ENCODE results near the gene ATRNL1. TPM values are rescaled to one million over a fixed set of nuclear protein-coding genes. Genes with fewer than 3 reads are reported as not detected.

ATRNL1 gene
- total RNA-seq, 1 donor from 2014 or later: 15.5 TPM

GRCh38 chr10:115628616-115629015 lies 535.5 kb downstream of the ATRNL1 start:
- no peak overlapping the region for H3K27ac ChIP-seq
- no peaks in the 10 kb centered on the region for H3K27me3 ChIP-seq
- H3K4me3 ChIP-seq: no peak overlapping the region
- no peaks in the 10 kb centered on the region for H3K4me1 ChIP-seq
- no peak for DNase-seq (ENCODE audit: extremely low spot score in 2 of 2)
- no peaks in the 10 kb centered on the region for H3K9me3 ChIP-seq
- intact Hi-C loops (cut with DNase I): no loop called here
- no peak for TF ChIP-seq POLR2AphosphoS5 (IDR thresholded peaks at IDR 0.05; ENCODE audit: insufficient read depth in 1 of 2, low read depth in 1 of 2)
- TF ChIP-seq POLR2A (IDR thresholded peaks at IDR 0.05): no peak
- no peak for TF ChIP-seq CTCF (IDR thresholded peaks at IDR 0.05)
- H3K36me3 ChIP-seq: no peaks in the 10 kb centered on the region

GRCh38 chr10:115638246-115638645 lies 545.1 kb downstream of the ATRNL1 start:
- DNase-seq (ENCODE audit: extremely low spot score in 2 of 2): no peak
- intact Hi-C loops (cut with DNase I): no loop called here
- no peaks in the 10 kb centered on the region for H3K4me1 ChIP-seq
- no peaks in the 10 kb centered on the region for H3K27me3 ChIP-seq
- H3K36me3 ChIP-seq: no peaks in the 10 kb centered on the region
- no peak overlapping the region for H3K4me3 ChIP-seq
- no peak overlapping the region for H3K27ac ChIP-seq
- TF ChIP-seq POLR2A (IDR thresholded peaks at IDR 0.05) (no peak), POLR2AphosphoS5 (IDR thresholded peaks at IDR 0.05; ENCODE audit: insufficient read depth in 1 of 2, low read depth in 1 of 2) (no peak), CTCF (IDR thresholded peaks at IDR 0.05) (no peak)
- no peaks in the 10 kb centered on the region for H3K9me3 ChIP-seq

GRCh38 chr10:115649217-115649616 lies 556.1 kb downstream of the ATRNL1 start:
- no peaks in the 10 kb centered on the region for H3K36me3 ChIP-seq
- DNase-seq (ENCODE audit: extremely low spot score in 2 of 2): no peak
- H3K4me1 ChIP-seq: no peaks in the 10 kb centered on the region
- H3K9me3 ChIP-seq: no peaks in the 10 kb centered on the region
- H3K27me3 ChIP-seq: no peaks in the 10 kb centered on the region
- no peak overlapping the region for H3K4me3 ChIP-seq
- intact Hi-C loops (cut with DNase I): no loop called here
- TF ChIP-seq POLR2AphosphoS5 (IDR thresholded peaks at IDR 0.05; ENCODE audit: insufficient read depth in 1 of 2, low read depth in 1 of 2): no peak
- no peak for TF ChIP-seq CTCF (IDR thresholded peaks at IDR 0.05)
- no peak for TF ChIP-seq POLR2A (IDR thresholded peaks at IDR 0.05)
- no peak overlapping the region for H3K27ac ChIP-seq

GRCh38 chr10:115653473-115653872 lies 560.3 kb downstream of the ATRNL1 start:
- intact Hi-C loops (cut with DNase I): no loop called here
- no peaks in the 10 kb centered on the region for H3K4me1 ChIP-seq
- H3K27me3 ChIP-seq: no peaks in the 10 kb centered on the region
- no peaks in the 10 kb centered on the region for H3K9me3 ChIP-seq
- H3K4me3 ChIP-seq: no peak overlapping the region
- no peak for DNase-seq (ENCODE audit: extremely low spot score in 2 of 2)
- no peak overlapping the region for H3K27ac ChIP-seq
- no peak for TF ChIP-seq POLR2AphosphoS5 (IDR thresholded peaks at IDR 0.05; ENCODE audit: insufficient read depth in 1 of 2, low read depth in 1 of 2)
- TF ChIP-seq CTCF (IDR thresholded peaks at IDR 0.05): no peak
- H3K36me3 ChIP-seq: no peaks in the 10 kb centered on the region

GRCh38 chr10:115654961-115655360 lies 561.8 kb downstream of the ATRNL1 start:
- intact Hi-C loops (cut with DNase I): no loop called here
- Histone ChIP-seq H3K4me3 (no peak overlapping the region), H3K9me3 (no peaks in the 10 kb centered on the region), H3K4me1 (no peaks in the 10 kb centered on the region), H3K27me3 (no peaks in the 10 kb centered on the region), H3K27ac (no peak overlapping the region), H3K36me3 (no peaks in the 10 kb centered on the region)
- TF ChIP-seq POLR2AphosphoS5 (IDR thresholded peaks at IDR 0.05; ENCODE audit: insufficient read depth in 1 of 2, low read depth in 1 of 2): no peak
- no peak for TF ChIP-seq POLR2A (IDR thresholded peaks at IDR 0.05)
- no peak for TF ChIP-seq CTCF (IDR thresholded peaks at IDR 0.05)
- DNase-seq (ENCODE audit: extremely low spot score in 2 of 2): no peak
